ENCODE measurements around the gene NMT2.

Gene NMT2

GRCh38 chr10:15158972-15159371 lies 9.5 kb downstream of the NMT2 start:
- H3K4me3 ChIP-seq (ENCODE audit: extremely low read depth, insufficient read depth, low read length, poor library complexity, severe bottlenecking), result no peak overlapping the region
- H3K4me1 ChIP-seq (ENCODE audit: control insufficient read depth, insufficient read depth, low read length, poor library complexity, severe bottlenecking), result no peaks in the 10 kb centered on the region
- H3K9me3 ChIP-seq (ENCODE audit: control insufficient read depth, low read length), result no peaks in the 10 kb centered on the region
- no peak overlapping the region for H3K27ac ChIP-seq (ENCODE audit: low read depth, low read length, severe bottlenecking)
- peaks cover 5% of the 10 kb centered on the region for H3K36me3 ChIP-seq (ENCODE audit: control insufficient read depth, insufficient read depth, low read length)

- Histone ChIP-seq H3K4me3 (ENCODE audit: extremely low read depth, insufficient read depth, low read length, poor library complexity, severe bottlenecking) (no peak overlapping the region), H3K4me1 (ENCODE audit: control insufficient read depth, insufficient read depth, low read length, poor library complexity, severe bottlenecking) (no peaks in the 10 kb centered on the region), H3K27ac (ENCODE audit: low read depth, low read length, severe bottlenecking) (no peak overlapping the region), H3K9me3 (ENCODE audit: control insufficient read depth, low read length) (no peaks in the 10 kb centered on the region), H3K36me3 (ENCODE audit: control insufficient read depth, insufficient read depth, low read length) (peaks cover 7% of the 10 kb centered on the region)
- WGBS, 2 experiments (ENCODE audit: insufficient coverage in 2 of 2), result no CpG with 5 or more reads among the region's 2 CpGs
Observed at GRCh38 chr10:15158448-15158847, 10.0 kb downstream of the NMT2 start.

GRCh38 chr10:15155978-15156656 lies 12.4 kb downstream of the NMT2 start:
- WGBS, 2 experiments (ENCODE audit: insufficient coverage in 2 of 2), result 93 to 99% methylated on average over 6 to 7 of the region's 14 CpGs
- no peaks in the 10 kb centered on the region for H3K9me3 ChIP-seq (ENCODE audit: control insufficient read depth, low read length)
- H3K4me3 ChIP-seq (ENCODE audit: extremely low read depth, insufficient read depth, low read length, poor library complexity, severe bottlenecking), result no peak overlapping the region
- no peaks in the 10 kb centered on the region for H3K4me1 ChIP-seq (ENCODE audit: control insufficient read depth, insufficient read depth, low read length, poor library complexity, severe bottlenecking)
- no peak overlapping the region for H3K27ac ChIP-seq (ENCODE audit: low read depth, low read length, severe bottlenecking)
- H3K36me3 ChIP-seq (ENCODE audit: control insufficient read depth, insufficient read depth, low read length), result peaks cover 7% of the 10 kb centered on the region

- Histone ChIP-seq H3K9me3 (ENCODE audit: control insufficient read depth, low read length) (no peaks in the 10 kb centered on the region), H3K4me1 (ENCODE audit: control insufficient read depth, insufficient read depth, low read length, poor library complexity, severe bottlenecking) (no peaks in the 10 kb centered on the region), H3K27ac (ENCODE audit: low read depth, low read length, severe bottlenecking) (no peak overlapping the region), H3K4me3 (ENCODE audit: extremely low read depth, insufficient read depth, low read length, poor library complexity, severe bottlenecking) (no peak overlapping the region), H3K36me3 (ENCODE audit: control insufficient read depth, insufficient read depth, low read length) (peaks cover 7% of the 10 kb centered on the region)
Observed at GRCh38 chr10:15152556-15152955, 15.9 kb downstream of the NMT2 start.

GRCh38 chr10:15150563-15150962 lies 17.9 kb downstream of the NMT2 start:
- H3K9me3 ChIP-seq (ENCODE audit: control insufficient read depth, low read length), result no peaks in the 10 kb centered on the region
- H3K36me3 ChIP-seq (ENCODE audit: control insufficient read depth, insufficient read depth, low read length), result peaks cover 3% of the 10 kb centered on the region
- H3K4me1 ChIP-seq (ENCODE audit: control insufficient read depth, insufficient read depth, low read length, poor library complexity, severe bottlenecking), result no peaks in the 10 kb centered on the region
- WGBS, 2 experiments (ENCODE audit: insufficient coverage in 2 of 2), result 94 to 100% methylated on average over 5 to 6 of the region's 7 CpGs
- H3K4me3 ChIP-seq (ENCODE audit: extremely low read depth, insufficient read depth, low read length, poor library complexity, severe bottlenecking), result no peak overlapping the region
- H3K27ac ChIP-seq (ENCODE audit: low read depth, low read length, severe bottlenecking), result no peak overlapping the region

- peaks cover 3% of the 10 kb centered on the region for H3K36me3 ChIP-seq (ENCODE audit: control insufficient read depth, insufficient read depth, low read length)
- H3K4me3 ChIP-seq (ENCODE audit: extremely low read depth, insufficient read depth, low read length, poor library complexity, severe bottlenecking), result no peak overlapping the region
- H3K9me3 ChIP-seq (ENCODE audit: control insufficient read depth, low read length), result no peaks in the 10 kb centered on the region
- H3K27ac ChIP-seq (ENCODE audit: low read depth, low read length, severe bottlenecking), result no peak overlapping the region
- no peaks in the 10 kb centered on the region for H3K4me1 ChIP-seq (ENCODE audit: control insufficient read depth, insufficient read depth, low read length, poor library complexity, severe bottlenecking)
- WGBS, 2 experiments (ENCODE audit: insufficient coverage in 2 of 2), result 92 to 93% methylated on average over 5 to 7 of the region's 10 CpGs
Observed at GRCh38 chr10:15149042-15149771, 19.3 kb downstream of the NMT2 start.

- Histone ChIP-seq H3K4me1 (ENCODE audit: control insufficient read depth, insufficient read depth, low read length, poor library complexity, severe bottlenecking) (no peaks in the 10 kb centered on the region), H3K9me3 (ENCODE audit: control insufficient read depth, low read length) (no peaks in the 10 kb centered on the region), H3K36me3 (ENCODE audit: control insufficient read depth, insufficient read depth, low read length) (no peaks in the 10 kb centered on the region), H3K4me3 (ENCODE audit: extremely low read depth, insufficient read depth, low read length, poor library complexity, severe bottlenecking) (no peak overlapping the region), H3K27ac (ENCODE audit: low read depth, low read length, severe bottlenecking) (no peak overlapping the region)
- 100% methylated on average over 1 of the region's 4 CpGs for WGBS, 2 experiments (ENCODE audit: insufficient coverage in 2 of 2)
Observed at GRCh38 chr10:15147594-15148392, 20.7 kb downstream of the NMT2 start.

- Histone ChIP-seq H3K4me3 (ENCODE audit: extremely low read depth, insufficient read depth, low read length, poor library complexity, severe bottlenecking) (no peak overlapping the region), H3K27ac (ENCODE audit: low read depth, low read length, severe bottlenecking) (no peak overlapping the region), H3K9me3 (ENCODE audit: control insufficient read depth, low read length) (no peaks in the 10 kb centered on the region), H3K4me1 (ENCODE audit: control insufficient read depth, insufficient read depth, low read length, poor library complexity, severe bottlenecking) (no peaks in the 10 kb centered on the region), H3K36me3 (ENCODE audit: control insufficient read depth, insufficient read depth, low read length) (no peaks in the 10 kb centered on the region)
- WGBS, 2 experiments (ENCODE audit: insufficient coverage in 2 of 2), result 89 to 91% methylated on average over 7 of the region's 7 CpGs
Observed at GRCh38 chr10:15146366-15146765, 22.1 kb downstream of the NMT2 start.

- 92 to 100% methylated on average over 3 of the region's 4 CpGs for WGBS, 2 experiments (ENCODE audit: insufficient coverage in 2 of 2)
- H3K4me3 ChIP-seq (ENCODE audit: extremely low read depth, insufficient read depth, low read length, poor library complexity, severe bottlenecking), result no peak overlapping the region
- H3K9me3 ChIP-seq (ENCODE audit: control insufficient read depth, low read length), result no peaks in the 10 kb centered on the region
- peaks cover 7% of the 10 kb centered on the region for H3K36me3 ChIP-seq (ENCODE audit: control insufficient read depth, insufficient read depth, low read length)
- H3K27ac ChIP-seq (ENCODE audit: low read depth, low read length, severe bottlenecking), result no peak overlapping the region
- H3K4me1 ChIP-seq (ENCODE audit: control insufficient read depth, insufficient read depth, low read length, poor library complexity, severe bottlenecking), result no peaks in the 10 kb centered on the region
Observed at GRCh38 chr10:15144788-15145187, 23.7 kb downstream of the NMT2 start.

GRCh38 chr10:15141136-15142054 lies 27.1 kb downstream of the NMT2 start:
- Histone ChIP-seq H3K9me3 (ENCODE audit: control insufficient read depth, low read length) (no peaks in the 10 kb centered on the region), H3K4me1 (ENCODE audit: control insufficient read depth, insufficient read depth, low read length, poor library complexity, severe bottlenecking) (no peaks in the 10 kb centered on the region), H3K27ac (ENCODE audit: low read depth, low read length, severe bottlenecking) (no peak overlapping the region), H3K36me3 (ENCODE audit: control insufficient read depth, insufficient read depth, low read length) (peaks cover 18% of the 10 kb centered on the region), H3K4me3 (ENCODE audit: extremely low read depth, insufficient read depth, low read length, poor library complexity, severe bottlenecking) (no peak overlapping the region)
- 92 to 95% methylated on average over 10 to 12 of the region's 16 CpGs for WGBS, 2 experiments (ENCODE audit: insufficient coverage in 2 of 2)
